Endothelial cell of hepatic sinusoid (primary cell): ENCODE measurements around the gene SOAT2.
"Not testable (repeated sequence)": the region's sequence is repeated elsewhere in the genome, so short reads cannot be mapped to it uniquely, and the experiment has no call there.

Experiments used
- in situ Hi-C: cut with HindIII; loops from 2 replicates; pipeline ENCODE4 v1.10.0; 2017; ENCODE audit warnings: low sequenced_read_pairs

Gene SOAT2

GRCh38 chr12:53127169-53127568 is 23.9 kb downstream of the SOAT2 start:
- in situ Hi-C loops = no loop called here

GRCh38 chr12:53128780-53129569 is 25.7 kb downstream of the SOAT2 start:
- in situ Hi-C loops = no loop called here

- in situ Hi-C loops = loop anchor here (10.0 kb wide), 1 partner anchor 53 kb away; the partner anchor contains the start of genes CSAD and ZNF740
Measured at GRCh38 chr12:53131844-53132243, 28.6 kb downstream of the SOAT2 start.

- in situ Hi-C loops = loop anchor here (10.0 kb wide), 1 partner anchor 51 kb away; the partner anchor contains the start of genes CSAD and ZNF740
Measured at GRCh38 chr12:53133722-53134121, 30.4 kb downstream of the SOAT2 start.

GRCh38 chr12:53143355-53143754 is 40.1 kb downstream of the SOAT2 start:
- in situ Hi-C loops = no loop called here

- in situ Hi-C loops = no loop called here
Measured at GRCh38 chr12:53145383-53146260, 42.3 kb downstream of the SOAT2 start.

- in situ Hi-C loops = no loop called here
Measured at GRCh38 chr12:53147181-53147580, 43.9 kb downstream of the SOAT2 start.

GRCh38 chr12:53147653-53148052 is 44.4 kb downstream of the SOAT2 start:
- in situ Hi-C loops = no loop called here

GRCh38 chr12:53151039-53151438 is 47.8 kb downstream of the SOAT2 start:
- in situ Hi-C loops = no loop called here

GRCh38 chr12:53152390-53152789 is 49.1 kb downstream of the SOAT2 start:
- in situ Hi-C loops = no loop called here

- in situ Hi-C loops = loop anchor here (5.0 kb wide), 1 partner anchor 33 kb away; no protein-coding TSS in a partner anchor
Measured at GRCh38 chr12:53159195-53159839, 56.0 kb downstream of the SOAT2 start.

GRCh38 chr12:53160000-53160399 is 56.7 kb downstream of the SOAT2 start:
- in situ Hi-C loops = loop anchor here (5.0 kb wide), 1 partner anchor 32 kb away; no protein-coding TSS in a partner anchor

- in situ Hi-C loops = no loop called here
Measured at GRCh38 chr12:53160673-53161072, 57.4 kb downstream of the SOAT2 start.

- in situ Hi-C loops = no loop called here
Measured at GRCh38 chr12:53161119-53161911, 58.0 kb downstream of the SOAT2 start.

GRCh38 chr12:53163008-53163407 is 59.7 kb downstream of the SOAT2 start:
- in situ Hi-C loops = not testable (repeated sequence)

GRCh38 chr12:53166837-53167236 is 63.6 kb downstream of the SOAT2 start:
- in situ Hi-C loops = no loop called here

GRCh38 chr12:53169644-53170043 is 66.4 kb downstream of the SOAT2 start:
- in situ Hi-C loops = loop anchor here (5.0 kb wide), 1 partner anchor 92 kb away; the partner anchor contains the start of gene SPRYD3

- in situ Hi-C loops = loop anchor here (5.0 kb wide), 1 partner anchor 93 kb away; the partner anchor contains the start of gene SPRYD3
Measured at GRCh38 chr12:53170215-53170614, 66.9 kb downstream of the SOAT2 start.

- in situ Hi-C loops = loop anchor here (5.0 kb wide), 1 partner anchor 94 kb away; the partner anchor contains the start of gene SPRYD3
Measured at GRCh38 chr12:53170876-53171724, 67.8 kb downstream of the SOAT2 start.
